HG03135 (cell line): Measurements from ENCODE around the gene BOLA3.
"Not testable (repeated sequence)": the region's sequence is repeated elsewhere in the genome, so short reads cannot be mapped to it uniquely, and the experiment has no call there.

Experiments
- ATAC-seq: cut with Tn5 transposase; IDR thresholded peaks from one replicate; pipeline ENCODE4 v1.9.1; 2021; ENCODE audit warnings: mild to moderate bottlenecking, moderate library complexity; ENCODE audit not compliant: unreplicated experiment

BOLA3 gene, protein sequence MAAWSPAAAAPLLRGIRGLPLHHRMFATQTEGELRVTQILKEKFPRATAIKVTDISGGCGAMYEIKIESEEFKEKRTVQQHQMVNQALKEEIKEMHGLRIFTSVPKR

DNA sequence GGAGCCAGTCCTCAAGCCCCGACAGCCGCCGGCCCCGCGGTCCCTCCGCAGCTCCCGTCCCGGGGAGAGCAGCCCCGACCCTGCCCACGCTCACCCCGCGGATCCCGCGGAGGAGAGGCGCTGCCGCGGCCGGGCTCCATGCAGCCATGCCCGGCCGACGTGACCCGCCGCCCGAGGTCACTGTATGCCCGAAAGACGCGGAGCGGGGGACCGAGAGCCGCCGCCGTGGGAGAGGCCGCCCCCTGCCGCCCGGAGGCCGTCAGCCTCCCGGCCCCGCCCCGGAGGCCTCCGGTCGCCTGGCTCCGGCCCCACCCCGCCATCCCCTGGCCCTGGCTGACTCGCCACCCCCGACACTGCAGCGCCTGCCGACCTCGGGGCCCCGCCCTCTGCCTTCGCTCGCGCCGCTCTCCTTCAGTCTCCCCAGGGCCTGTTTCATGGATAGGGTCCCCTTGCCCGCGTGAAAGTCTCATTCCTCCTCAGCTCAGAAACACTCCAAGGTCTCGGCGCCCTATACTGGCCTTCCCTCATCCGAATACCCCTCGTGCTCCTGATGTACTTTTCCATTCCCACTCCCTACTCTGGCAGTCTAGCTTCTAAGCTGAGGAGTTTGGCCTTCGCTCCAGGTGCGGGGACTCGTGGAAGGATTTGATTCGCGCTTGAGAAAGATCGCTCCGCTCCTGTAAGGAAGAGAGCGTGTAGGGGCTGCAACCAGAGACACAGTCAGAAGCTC is at the start of gene BOLA3:
Gene BOLA3 (minus strand): TSS at position 186 of the 730 bp plus-strand sequence. CDS start 38 bp downstream, at position 148.
- ATAC-seq, result peak; percentile 91

DNA sequence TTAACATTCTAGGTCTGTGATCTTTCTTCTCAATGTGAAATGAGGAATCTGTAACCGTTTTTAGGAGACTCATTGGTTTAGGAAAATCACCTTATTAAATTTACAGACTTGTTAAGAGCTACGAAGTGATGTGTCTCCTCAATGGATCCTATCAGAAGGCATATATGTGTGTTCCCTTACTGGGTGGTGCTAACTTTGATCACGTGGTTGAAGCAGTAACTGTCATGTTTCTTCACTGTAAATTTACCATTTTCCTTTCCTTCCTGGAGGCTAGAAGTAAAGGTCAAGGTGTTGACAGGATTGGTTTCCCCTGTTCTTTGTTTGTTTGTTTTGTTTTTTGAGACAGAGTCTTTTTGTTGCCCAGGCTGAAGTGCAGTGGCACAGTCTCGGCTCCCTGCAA is 49.3 kb upstream of the BOLA3 start:
- ATAC-seq, result no peak

DNA sequence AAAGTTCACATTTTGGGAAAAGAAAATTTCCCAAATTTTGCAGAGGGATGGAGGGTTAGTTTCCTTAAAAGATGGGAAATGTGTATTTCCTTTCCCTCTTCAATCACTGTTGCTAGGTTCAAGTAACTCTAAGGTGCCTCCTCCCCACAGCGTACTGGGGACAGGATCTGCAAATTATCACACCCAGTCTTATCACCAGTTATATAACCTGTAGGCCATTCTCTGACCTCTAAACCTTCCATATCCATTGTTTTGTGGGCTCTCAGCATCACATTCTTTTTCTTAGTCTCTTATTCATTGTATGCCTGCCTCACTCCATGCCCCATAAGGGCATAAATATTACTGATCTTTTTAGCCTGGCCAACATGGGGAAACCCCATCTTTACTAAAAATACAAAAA is 47.1 kb upstream of the BOLA3 start:
- ATAC-seq, result no peak

DNA sequence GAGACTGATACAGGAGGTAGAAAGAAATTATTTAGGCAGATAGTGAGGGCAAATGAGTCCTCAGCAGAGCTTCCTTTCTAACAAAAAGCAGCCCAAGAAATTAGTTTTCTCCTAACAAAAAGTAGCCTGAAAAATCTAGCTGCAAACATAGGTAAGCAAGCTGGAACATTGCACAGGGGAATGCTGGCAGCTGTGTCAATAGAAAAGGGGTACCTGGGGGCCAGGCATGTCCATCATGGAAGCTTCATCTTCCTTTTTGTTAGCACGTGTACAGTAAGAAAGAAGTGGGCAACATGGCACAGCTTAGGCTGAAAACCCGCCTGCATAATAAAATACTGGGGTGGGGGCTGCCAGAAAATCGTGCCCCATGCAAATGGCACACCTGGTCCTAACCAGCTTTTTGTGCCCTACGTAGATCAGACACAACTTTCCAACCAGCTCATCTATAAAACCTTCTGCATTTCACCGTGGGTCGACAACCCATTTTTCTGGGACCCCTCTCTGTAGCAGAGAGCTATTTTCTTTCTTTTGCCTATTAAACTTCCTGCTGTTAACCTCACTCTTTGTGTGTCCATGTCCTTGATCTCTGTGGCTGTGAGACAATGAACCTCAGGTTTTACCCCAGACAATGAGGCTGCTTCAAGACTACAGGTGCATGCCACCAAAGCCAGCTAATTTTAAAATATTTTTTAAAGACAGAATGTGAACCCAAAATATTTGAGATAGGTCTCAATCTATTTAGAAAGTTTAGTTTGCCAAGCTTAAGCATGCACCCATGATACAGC is 44.1 kb upstream of the BOLA3 start:
- no peak for ATAC-seq

DNA sequence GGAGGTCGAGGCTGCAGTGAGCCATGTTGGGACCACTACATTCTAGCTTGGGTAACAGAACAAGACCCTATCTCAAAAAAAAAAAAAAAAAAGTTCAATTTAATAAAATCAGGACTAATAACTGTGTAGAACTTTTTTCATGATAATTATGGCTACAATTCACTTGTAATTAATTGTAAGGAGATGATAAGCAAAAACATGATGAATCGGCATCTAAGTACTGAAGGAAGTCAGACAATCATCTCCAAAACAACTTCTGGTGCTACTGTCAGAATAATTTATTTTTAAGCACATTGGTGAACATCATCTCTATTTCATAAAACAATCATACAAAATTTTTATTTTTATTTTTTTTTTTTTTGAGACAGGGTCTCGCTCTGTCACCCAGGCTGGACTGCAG is 41.0 kb upstream of the BOLA3 start:
- no peak for ATAC-seq

DNA sequence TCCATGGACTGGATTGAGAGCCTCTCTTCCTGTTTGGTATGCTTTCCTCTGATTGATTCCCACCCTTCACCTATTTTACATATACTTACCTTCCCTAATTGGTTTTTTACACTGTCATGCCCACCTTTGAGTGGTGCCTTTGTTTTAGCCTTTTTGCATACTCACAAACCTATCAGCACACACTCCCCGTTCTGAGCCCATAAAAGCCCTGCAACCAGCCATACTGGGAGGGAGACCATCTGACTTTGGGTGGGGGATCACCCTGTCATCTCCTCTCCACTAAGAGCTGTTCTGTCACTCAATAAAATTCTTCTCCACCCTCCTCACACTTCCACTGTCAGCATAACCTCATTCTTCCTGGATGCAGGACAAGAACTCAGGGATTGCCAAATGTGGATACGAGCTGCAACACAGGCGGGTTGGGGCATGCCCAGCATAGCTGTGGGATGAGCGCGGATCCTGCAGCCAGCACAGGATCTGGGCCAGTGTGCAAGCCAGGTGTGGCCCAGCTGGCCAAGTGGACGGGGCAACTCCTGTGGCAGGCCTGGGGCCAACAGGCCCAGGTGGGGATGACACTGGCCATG is 40.4 kb upstream of the BOLA3 start:
- no peak for ATAC-seq

DNA sequence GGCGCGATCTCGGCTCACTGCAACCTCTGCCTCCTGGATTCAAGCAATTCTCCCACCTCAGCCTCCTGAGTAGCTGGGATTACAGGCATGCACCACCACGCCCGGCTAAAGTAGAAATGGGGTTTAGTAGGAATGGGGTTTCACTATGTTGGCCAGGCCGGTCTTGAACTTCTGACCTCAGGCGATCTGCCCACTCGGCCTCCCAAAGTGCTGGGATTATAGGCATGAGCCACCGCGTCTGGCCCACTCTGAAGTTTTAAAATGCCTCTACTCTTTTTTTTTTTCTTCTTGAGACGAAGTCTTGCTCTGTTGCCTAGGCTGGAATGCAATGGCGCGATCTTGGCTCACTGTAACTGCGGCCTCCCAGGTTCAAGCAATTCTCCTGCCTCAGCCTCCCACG is 39.0 kb upstream of the BOLA3 start:
- not testable (repeated sequence) for ATAC-seq

DNA sequence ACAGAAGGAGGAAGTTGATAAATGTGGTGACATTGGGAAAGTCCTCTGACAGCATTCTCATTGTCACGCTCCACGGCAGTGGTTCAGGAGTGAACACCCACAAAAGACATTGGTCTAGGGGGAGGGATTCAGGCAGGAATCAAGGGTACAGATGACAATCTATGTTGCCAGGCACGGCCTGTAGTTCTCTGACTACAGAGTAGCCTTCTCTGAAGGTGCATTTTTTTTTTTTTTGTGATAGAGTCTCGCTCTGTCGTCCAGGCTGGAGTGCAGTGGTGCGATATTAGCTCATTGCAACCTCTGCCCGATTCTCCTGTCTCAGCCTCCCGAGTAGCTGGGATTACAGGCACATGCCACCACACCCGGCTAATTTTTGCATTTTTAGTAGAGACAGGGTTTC is 38.3 kb upstream of the BOLA3 start:
- peak; percentile 59 for ATAC-seq

DNA sequence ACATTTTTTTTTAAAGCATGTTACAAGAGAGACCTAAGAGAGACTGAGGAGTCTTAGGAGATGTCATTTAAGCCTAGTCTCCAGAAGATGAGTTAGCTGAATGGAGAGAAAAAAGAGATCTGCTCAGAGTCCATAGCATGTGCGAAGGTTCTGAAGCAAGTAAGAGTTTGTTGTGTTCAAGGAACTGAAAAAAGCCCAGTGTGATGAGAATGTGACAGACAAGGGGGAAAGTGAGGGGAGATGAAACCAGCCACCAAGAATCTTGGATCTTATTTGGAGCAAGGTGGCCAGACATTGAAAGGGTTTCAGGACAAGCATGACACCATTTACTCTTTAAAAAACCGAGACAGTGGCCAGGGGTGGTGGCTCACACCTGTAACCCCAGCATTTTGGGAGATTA is 36.2 kb upstream of the BOLA3 start:
- ATAC-seq, result no peak

DNA sequence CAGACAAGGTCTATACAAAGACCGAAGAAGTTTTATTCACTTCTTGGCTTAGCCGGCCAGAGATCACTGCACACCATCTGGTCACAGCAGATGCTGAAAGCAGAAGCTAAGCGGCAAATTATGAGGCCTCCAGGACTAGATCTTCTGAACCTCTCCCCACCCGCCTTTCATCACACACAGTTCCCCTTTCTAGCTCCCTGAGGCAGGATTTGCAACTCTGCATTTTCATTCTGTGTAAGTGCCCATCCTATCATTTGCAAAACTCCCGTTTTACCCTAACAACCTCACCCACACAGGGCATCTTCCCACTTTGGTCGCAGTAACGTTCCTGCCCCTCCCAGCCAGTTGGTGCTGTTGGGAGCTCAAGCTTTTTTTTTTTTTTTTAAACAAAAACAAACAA is 34.0 kb upstream of the BOLA3 start:
- no peak for ATAC-seq

DNA sequence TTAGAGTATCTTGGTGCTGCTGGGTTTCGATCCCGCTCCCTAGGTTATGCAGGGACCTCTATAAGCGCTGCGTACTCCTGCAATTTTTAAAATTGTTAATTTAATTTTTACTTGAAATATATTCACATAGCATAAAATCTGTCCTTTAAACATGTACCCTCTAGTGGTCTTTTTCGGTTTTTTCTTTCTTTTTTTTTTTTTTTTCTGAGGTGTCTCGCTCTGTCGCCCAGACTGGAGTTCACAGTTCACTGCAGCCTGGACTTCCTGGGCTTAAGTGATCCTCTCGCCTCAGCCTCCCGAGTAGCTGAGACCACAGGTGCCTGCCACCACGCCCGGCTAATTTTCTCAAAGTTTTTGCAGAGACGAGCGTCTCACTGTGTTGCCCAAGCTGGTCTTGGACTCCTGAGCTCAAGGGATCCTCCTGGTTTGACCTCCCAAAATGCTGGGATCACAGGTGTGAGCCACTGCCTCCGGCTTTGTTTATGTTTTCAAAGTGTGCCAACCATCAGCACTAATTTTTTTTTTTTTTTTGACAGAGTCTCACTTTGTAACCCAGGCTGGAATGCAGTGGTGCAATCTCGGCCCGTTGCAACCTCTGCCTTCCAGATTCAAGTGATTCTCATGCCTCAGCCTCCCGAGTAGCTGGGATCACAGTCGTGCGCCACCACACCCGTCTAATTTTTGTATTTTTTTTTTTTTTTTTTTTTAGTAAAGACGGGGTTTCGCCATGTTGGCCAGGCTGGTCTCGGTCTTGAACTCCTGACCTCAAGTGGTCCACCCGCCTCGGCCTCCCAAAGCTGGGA is 31.6 kb upstream of the BOLA3 start:
- peak; percentile 19 for ATAC-seq

DNA sequence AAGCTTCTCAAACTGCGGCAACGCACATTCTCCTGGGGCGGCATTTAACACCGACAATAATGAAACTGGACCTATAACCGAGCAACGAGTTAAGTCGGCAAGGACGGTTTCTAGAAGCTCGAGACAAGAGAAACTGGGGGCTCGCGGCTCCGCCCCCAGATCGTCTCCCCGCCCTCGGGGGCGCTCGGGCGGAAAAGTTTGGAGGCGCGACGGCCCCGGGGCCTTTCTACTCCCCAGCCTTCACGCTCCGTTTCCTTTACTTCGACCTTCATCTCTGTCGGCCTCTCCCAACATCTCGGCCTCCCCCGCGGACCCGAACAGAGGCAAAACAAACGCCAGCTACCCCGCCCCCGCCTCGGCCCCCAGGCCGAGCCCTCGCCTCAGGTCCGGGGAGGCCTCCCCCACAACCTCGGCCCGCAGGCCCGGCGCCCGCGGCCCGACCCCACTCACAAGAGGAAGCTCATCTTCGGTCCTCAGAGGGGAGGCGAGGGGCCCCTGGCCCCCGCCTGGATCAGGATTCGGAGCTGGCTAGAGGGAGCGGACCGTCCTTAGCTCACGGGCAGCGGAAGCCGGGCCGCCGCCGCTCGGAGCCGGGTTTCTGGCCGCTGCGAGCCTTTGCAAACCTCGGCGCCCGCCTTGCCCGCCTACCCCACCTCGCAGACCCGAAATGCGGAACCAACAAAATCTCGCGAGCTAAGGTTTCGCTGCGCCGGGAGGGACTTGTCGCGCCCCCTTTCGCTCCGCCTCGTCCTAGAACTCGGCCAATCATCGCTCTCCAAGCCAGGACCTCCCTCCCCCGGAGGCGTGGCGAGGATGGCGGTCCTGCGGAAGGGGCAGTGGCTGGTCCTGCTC is 30.7 kb upstream of the BOLA3 start, which contains the start of gene MOB1A:
Gene MOB1A (minus strand): TSS at position 669 of the 852 bp plus-strand sequence. CDS start 205 bp downstream, at position 464.
- ATAC-seq, result peak; percentile 75

DNA sequence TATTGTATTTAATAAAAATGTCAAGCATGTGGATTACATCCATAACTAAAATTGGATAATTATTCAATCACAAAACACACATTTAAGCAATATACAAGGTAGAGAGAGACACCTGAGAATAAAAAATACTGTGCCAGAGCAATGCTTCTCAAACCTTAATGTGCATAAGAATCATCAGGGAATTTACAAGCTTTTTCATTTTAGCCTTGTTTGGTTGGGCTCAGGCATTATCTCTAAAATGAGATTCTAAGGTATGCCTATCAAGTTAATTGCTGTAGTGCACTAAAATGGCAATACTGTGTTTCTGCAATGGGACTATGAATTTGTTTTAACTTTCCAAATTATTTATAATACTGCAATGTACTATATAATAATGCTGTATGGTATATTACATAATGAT is 30.0 kb upstream of the BOLA3 start:
- ATAC-seq, result no peak

DNA sequence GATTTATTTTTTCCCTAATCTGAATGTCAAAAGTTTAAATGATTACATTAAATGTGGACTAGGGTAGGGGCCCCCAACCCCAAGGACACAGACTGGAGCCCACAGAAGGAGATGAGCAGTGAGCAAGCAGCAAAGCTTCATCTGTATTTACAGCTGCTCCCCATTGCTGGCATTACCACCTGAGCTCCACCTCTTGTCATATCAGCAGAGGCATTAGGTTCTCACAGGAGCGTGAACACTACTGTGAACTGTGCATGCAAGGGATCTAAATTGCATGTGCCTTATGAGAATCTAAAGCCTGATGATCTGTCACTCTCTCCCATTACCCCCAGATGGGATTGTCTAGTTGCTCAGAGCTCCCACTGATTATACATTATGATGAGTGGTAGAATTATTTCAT is 27.2 kb upstream of the BOLA3 start:
- no peak for ATAC-seq

DNA sequence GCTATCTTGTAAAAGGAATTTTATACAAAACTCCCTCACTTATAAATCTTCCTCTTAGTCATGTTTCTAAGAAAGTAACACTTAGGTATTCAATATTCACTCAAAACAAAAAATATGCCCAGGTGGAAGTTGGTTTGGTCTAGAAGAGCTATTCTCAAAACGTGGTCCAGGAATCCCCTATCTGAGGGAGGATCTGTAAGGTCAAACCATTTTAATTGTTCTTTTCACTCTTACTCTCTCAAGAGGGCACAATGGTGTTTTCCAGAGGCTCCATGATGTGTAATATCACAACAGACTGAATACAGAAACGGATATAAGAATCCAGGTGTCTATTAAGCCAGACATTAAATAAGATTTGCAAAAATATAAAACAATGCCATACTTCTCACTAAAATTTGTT is 21.0 kb upstream of the BOLA3 start:
- no peak for ATAC-seq

DNA sequence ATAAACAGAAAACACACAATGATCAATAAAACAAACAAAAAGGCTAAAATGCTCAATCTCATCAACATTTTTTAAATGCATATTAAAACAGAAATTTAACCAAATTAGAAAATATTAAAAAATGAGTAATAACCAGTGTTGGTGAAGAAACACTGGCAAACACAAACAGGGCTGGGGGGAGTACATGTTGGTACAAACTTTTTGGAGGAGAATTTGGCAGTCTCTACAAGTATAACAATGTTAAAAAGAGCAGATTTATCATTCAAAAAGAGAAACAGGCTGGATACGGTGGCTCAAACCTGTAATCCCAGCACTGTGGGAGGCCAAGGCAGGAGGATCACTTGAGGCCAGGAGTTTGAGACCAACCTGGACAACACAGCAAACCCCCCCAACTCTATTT is 17.0 kb upstream of the BOLA3 start:
- ATAC-seq, result no peak

DNA sequence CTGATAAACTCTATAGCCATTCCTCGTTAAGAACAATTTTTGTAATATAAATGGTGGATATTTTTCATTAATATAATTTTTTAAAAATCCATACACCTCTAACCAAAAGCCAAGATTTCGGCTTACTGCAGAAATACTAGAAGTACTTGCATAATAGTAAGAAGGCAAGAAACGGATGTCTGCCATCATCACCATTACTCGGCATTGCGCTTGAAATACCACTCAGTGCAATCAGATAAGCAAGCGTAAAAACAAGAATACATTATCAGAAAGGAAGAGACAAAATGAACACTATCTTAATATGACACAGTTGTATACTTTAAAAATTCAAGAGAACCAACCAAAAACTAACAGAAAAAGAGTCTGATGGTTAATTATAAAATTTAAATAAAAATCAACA is 15.2 kb upstream of the BOLA3 start:
- ATAC-seq, result no peak

DNA sequence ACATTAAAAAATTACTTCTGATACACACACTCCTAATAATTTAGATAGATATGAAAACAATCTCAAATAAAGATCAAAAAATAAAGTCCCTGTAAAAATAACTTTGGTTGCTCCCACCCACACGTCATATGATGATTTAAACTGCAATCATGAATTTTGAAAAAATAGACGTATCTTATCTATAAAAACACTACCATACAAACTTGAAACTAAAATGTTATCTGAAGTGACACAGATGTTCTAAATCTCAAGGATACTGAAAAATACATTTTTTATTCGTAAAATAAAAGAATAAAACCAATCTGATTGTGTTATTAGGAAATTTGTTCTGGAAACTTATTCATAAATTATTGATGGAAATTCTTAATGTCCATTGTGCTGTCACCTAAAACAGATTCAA is 8.1 kb upstream of the BOLA3 start:
- ATAC-seq, result no peak

DNA sequence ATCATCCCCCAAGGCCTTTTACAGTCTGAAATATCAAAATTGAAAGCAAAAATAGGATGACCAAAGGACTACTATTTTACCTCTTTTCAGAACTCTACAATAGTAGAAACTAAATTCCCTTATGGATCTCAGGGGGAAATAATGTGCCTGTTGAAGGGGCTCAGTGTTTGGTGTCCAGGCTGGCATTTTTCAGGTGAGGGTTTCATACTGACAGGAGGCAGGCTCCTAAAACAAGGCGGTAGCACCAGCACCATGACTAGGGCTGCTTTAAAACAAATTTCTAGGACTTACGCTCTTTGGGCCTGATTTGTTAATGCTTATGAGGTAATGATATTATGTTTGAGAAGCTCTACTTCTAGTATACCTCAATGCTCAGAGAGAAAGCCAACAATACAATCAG is 5.2 kb upstream of the BOLA3 start:
- ATAC-seq, result no peak
